MM.1S (cell line): ENCODE data around the gene CBX5.

Source experiments
- DNase-seq: peaks from one replicate; pipeline ENCODE4 v3.0.0-alpha.2; 2015
- H2AFZ ChIP-seq: fragments of 300-600 bp; sonication (generic); 2 replicates; pipeline ENCODE4 v1.6.0; 2016; ENCODE audit warnings: antibody characterized with exemption, low read length
- H3F3A ChIP-seq: fragments of 300-600 bp; sonication (generic); 2 replicates; pipeline ENCODE4 v1.6.1; 2016; ENCODE audit warnings: mild to moderate bottlenecking, antibody characterized with exemption, low read length, moderate library complexity, mixed read lengths; ENCODE audit not compliant: insufficient read depth
- H3K27ac ChIP-seq: fragments of 300-600 bp; sonication (generic); 2 replicates; pipeline ENCODE4 v1.5.1; 2016; ENCODE audit warnings: mild to moderate bottlenecking, low read length
- H3K27me3 ChIP-seq: fragments of 300-600 bp; sonication (generic); replicated peaks from 2 replicates; pipeline ENCODE4 v1.6.0; 2016; ENCODE audit warnings: low read length; ENCODE audit not compliant: insufficient read depth
- H3K36me3 ChIP-seq: fragments of 300-600 bp; sonication (generic); replicated peaks from 2 replicates; pipeline ENCODE4 v1.6.1; 2016; ENCODE audit warnings: mild to moderate bottlenecking, low read length, mixed read lengths; ENCODE audit not compliant: insufficient read depth
- H3K4me1 ChIP-seq: fragments of 300-600 bp; sonication (generic); 2 replicates; pipeline ENCODE4 v1.6.1; 2016; ENCODE audit warnings: low read length, mixed read lengths
- H3K4me2 ChIP-seq: fragments of 300-600 bp; sonication (generic); 2 replicates; pipeline ENCODE4 v1.6.0; 2016; ENCODE audit warnings: low read depth, low read length
- H3K4me3 ChIP-seq: fragments of 300-600 bp; sonication (generic); 2 replicates; pipeline ENCODE4 v1.5.1; 2016; ENCODE audit warnings: low read length, mixed read lengths
- H3K79me2 ChIP-seq: fragments of 300-600 bp; sonication (generic); 2 replicates; pipeline ENCODE4 v1.6.1; 2016; ENCODE audit warnings: mixed run types, low read length, mixed read lengths
- H3K9ac ChIP-seq: fragments of 300-600 bp; sonication (generic); 2 replicates; pipeline ENCODE4 v1.6.1; 2016; ENCODE audit warnings: low read length, mixed read lengths
- H3K9me2 ChIP-seq: fragments of 300-600 bp; sonication (generic); replicated peaks from 2 replicates; pipeline ENCODE4 v1.6.1; 2016; ENCODE audit warnings: mild to moderate bottlenecking, low read length, mixed read lengths; ENCODE audit not compliant: insufficient read depth
- H3K9me3 ChIP-seq: fragments of 300-600 bp; sonication (generic); replicated peaks from 2 replicates; pipeline ENCODE4 v1.6.1; 2016; ENCODE audit warnings: mild to moderate bottlenecking, low read length, mixed read lengths; ENCODE audit not compliant: insufficient read depth
- H4K20me1 ChIP-seq: fragments of 300-600 bp; sonication (generic); 2 replicates; pipeline ENCODE4 v1.6.1; 2016; ENCODE audit warnings: mild to moderate bottlenecking, low read length, moderate library complexity, mixed read lengths; ENCODE audit not compliant: insufficient read depth
- EZH2 ChIP-seq: fragments of 300-600 bp; sonication (generic); optimal IDR thresholded peaks from 2 replicates; pipeline ENCODE3; 2017; ENCODE audit warnings: low read depth, mild to moderate bottlenecking, antibody characterized with exemption, low read length, mixed read lengths
- EZH2phosphoT487 ChIP-seq: fragments of 300-600 bp; sonication (generic); IDR thresholded peaks from 2 replicates; pipeline ENCODE4 v1.6.1; 2018; ENCODE audit warnings: antibody characterized with exemption, low read length
- TF ChIP-seq, protein P1 (sequence below): fragments of 300-600 bp; sonication (generic); IDR thresholded peaks from 2 replicates; pipeline ENCODE4 v1.5.1; 2016; ENCODE audit warnings: antibody characterized with exemption, low read length, mixed read lengths

Gene CBX5

DNA sequence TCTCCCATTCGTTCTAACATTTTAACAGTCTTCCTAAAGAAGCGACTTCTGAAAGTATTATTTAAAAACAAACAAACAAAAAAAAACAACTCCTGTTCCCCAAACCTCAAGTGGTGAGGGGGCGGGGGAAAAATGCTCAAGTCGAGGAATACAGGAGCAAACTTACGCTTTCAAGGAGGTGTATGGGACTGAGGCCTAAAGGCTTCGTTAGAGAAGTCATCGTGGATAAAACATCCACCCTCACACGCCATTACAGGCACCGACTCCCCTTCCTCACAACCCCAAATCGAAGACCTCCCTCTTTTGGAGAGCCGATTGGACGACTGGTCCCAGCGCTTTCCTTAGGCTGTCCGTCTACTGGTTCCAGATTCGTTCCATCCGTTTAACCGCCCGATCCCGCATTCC, 693 bp downstream of the CBX5 start:
- peaks cover 33% of the 10 kb centered on the region for H3K4me1 ChIP-seq
- DNase-seq, result no peak
- H3K27me3 ChIP-seq, result no peaks in the 10 kb centered on the region
- H3K9me2 ChIP-seq, result no peaks in the 10 kb centered on the region
- peak overlapping the region; percentile 74 for H3K4me2 ChIP-seq
- peak overlapping the region; percentile 84 for H3K27ac ChIP-seq
- peaks cover 18% of the 10 kb centered on the region for H3K36me3 ChIP-seq
- peak overlapping the region; percentile 96 for H3K9ac ChIP-seq
- H3F3A ChIP-seq, result peaks cover 40% of the 10 kb centered on the region
- H3K4me3 ChIP-seq, result peak overlapping the region; percentile 99
- TF ChIP-seq EZH2, result no peak
- TF ChIP-seq EZH2phosphoT487, result no peak
- TF ChIP-seq, protein P1, sequence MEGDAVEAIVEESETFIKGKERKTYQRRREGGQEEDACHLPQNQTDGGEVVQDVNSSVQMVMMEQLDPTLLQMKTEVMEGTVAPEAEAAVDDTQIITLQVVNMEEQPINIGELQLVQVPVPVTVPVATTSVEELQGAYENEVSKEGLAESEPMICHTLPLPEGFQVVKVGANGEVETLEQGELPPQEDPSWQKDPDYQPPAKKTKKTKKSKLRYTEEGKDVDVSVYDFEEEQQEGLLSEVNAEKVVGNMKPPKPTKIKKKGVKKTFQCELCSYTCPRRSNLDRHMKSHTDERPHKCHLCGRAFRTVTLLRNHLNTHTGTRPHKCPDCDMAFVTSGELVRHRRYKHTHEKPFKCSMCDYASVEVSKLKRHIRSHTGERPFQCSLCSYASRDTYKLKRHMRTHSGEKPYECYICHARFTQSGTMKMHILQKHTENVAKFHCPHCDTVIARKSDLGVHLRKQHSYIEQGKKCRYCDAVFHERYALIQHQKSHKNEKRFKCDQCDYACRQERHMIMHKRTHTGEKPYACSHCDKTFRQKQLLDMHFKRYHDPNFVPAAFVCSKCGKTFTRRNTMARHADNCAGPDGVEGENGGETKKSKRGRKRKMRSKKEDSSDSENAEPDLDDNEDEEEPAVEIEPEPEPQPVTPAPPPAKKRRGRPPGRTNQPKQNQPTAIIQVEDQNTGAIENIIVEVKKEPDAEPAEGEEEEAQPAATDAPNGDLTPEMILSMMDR, result no peak
- no peaks in the 10 kb centered on the region for H3K9me3 ChIP-seq
- peaks cover 21% of the 10 kb centered on the region for H4K20me1 ChIP-seq
- H2AFZ ChIP-seq, result peak overlapping the region; percentile 80
- H3K79me2 ChIP-seq, result peaks cover 86% of the 10 kb centered on the region

DNA sequence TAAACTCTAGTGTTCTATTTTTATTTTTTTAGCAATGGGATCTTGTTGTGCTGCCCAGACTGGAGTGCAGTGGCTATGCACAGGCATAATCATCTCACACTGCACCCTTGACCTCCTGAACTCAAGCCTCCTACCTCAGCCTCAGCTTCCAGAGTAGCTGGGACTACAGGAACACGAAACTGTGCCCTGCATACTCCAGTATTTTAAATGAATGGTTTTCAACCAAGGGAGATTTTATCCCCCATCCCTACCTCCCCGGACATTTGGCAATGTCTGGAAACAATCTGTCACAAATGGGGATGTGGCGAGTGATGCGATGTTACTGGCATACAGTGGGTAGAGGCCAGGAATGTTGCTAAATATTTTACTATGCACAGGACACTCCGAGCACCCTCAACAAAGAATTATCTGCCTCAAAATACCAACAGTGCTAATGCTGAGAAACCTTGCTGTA, 2.1 kb downstream of the CBX5 start:
- Histone ChIP-seq H3F3A (peaks cover 27% of the 10 kb centered on the region), H3K36me3 (peaks cover 9% of the 10 kb centered on the region), H3K4me3 (peak overlapping the region; percentile 99), H3K4me1 (peaks cover 25% of the 10 kb centered on the region), H2AFZ (no peak overlapping the region), H4K20me1 (peaks cover 7% of the 10 kb centered on the region), H3K9me3 (no peaks in the 10 kb centered on the region), H3K27me3 (no peaks in the 10 kb centered on the region), H3K27ac (no peak overlapping the region), H3K4me2 (peak overlapping the region; percentile 74), H3K79me2 (peaks cover 85% of the 10 kb centered on the region), H3K9ac (peak overlapping the region; percentile 96; the same call in 1 of the 2 replicates), H3K9me2 (no peaks in the 10 kb centered on the region)
- no peak for TF ChIP-seq EZH2phosphoT487
- TF ChIP-seq, protein P1, result no peak
- DNase-seq, result no peak

DNA sequence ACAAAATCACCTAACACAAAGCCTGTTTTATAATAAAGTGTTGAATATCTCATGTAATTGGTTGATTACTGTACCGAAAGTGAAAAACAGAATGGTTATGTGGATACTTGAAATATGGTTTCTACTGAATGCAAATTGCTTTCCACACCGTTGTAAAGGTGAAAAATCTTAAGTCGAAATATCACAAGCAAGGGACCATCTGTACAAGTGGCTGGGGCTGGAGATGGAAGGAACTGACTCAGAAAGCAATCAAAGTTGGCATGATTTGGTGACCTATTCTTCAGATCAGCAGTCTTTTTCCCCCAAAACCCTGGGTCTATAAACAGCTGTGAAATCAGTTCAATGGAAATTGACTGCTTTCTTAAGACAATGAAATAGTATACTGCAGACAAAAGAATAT, 3.6 kb downstream of the CBX5 start:
- Histone ChIP-seq H3K4me3 (no peak overlapping the region), H3K4me1 (peaks cover 18% of the 10 kb centered on the region), H2AFZ (no peak overlapping the region), H3F3A (peaks cover 18% of the 10 kb centered on the region), H3K9me3 (no peaks in the 10 kb centered on the region), H3K27me3 (no peaks in the 10 kb centered on the region), H3K27ac (no peak overlapping the region), H3K36me3 (no peaks in the 10 kb centered on the region; the same call in 1 of the 2 replicates), H3K79me2 (peaks cover 75% of the 10 kb centered on the region), H3K9ac (no peak overlapping the region), H4K20me1 (no peaks in the 10 kb centered on the region), H3K9me2 (no peaks in the 10 kb centered on the region), H3K4me2 (no peak overlapping the region)
- TF ChIP-seq EZH2phosphoT487 (no peak), EZH2 (no peak)
- TF ChIP-seq, protein P1, result no peak
- no peak for DNase-seq
